GM23248 (cell line): ENCODE results near the gene CPN2.

Experiments used
- EZH2 ChIP-seq: fragments of 200-600 bp; sonication (generic); IDR thresholded peaks from 2 replicates; pipeline ENCODE4 v1.6.1; 2018; ENCODE audit warnings: antibody characterized with exemption, mild to moderate bottlenecking; ENCODE audit not compliant: insufficient read depth, poor library complexity, severe bottlenecking
- EZH2phosphoT487 ChIP-seq: fragments of 200-600 bp; sonication (generic); IDR thresholded peaks from 2 replicates; pipeline ENCODE4 v1.6.1; 2018; ENCODE audit warnings: antibody characterized with exemption, moderate library complexity, mild to moderate bottlenecking, low read depth; ENCODE audit not compliant: insufficient read depth

GRCh38 chr3:194332858-194333211 lies 18.3 kb downstream of the CPN2 start:
- TF ChIP-seq EZH2 (no peak), EZH2phosphoT487 (no peak)
